EL (cell line): Measurements from ENCODE around the gene INTS2.
"Not testable (repeated sequence)": the region's sequence is repeated elsewhere in the genome, so short reads cannot be mapped to it uniquely, and the experiment has no call there.

ENCODE experiments used
- DNase-seq: peaks from one replicate; pipeline ENCODE4 v3.0.0-alpha.2; 2016

The INTS2 gene

GRCh38 chr17:61885865-61886264 is 41.9 kb downstream of the INTS2 start:
- DNase-seq = peak; percentile 49

DNA sequence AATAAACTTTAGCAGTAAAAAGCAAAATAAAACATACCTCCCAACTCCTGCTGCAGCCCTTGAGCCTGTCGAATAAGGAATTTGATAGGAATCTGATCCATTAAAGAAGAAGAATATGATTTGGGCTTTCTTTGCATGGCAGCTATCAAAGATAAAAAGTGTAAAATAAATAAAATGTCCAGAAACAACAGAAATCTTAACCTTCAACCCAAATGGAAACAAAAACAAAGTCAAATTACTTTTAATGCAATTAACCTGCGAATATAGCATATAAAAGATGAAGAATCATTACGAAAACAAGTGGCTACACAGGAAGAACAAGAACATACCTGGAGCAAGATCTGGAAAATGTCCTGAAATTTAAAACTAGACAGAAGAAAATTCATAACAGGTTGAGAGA is 42.9 kb downstream of the INTS2 start:
- no peak for DNase-seq

GRCh38 chr17:61880589-61881102 is 47.1 kb downstream of the INTS2 start:
- no peak for DNase-seq

DNA sequence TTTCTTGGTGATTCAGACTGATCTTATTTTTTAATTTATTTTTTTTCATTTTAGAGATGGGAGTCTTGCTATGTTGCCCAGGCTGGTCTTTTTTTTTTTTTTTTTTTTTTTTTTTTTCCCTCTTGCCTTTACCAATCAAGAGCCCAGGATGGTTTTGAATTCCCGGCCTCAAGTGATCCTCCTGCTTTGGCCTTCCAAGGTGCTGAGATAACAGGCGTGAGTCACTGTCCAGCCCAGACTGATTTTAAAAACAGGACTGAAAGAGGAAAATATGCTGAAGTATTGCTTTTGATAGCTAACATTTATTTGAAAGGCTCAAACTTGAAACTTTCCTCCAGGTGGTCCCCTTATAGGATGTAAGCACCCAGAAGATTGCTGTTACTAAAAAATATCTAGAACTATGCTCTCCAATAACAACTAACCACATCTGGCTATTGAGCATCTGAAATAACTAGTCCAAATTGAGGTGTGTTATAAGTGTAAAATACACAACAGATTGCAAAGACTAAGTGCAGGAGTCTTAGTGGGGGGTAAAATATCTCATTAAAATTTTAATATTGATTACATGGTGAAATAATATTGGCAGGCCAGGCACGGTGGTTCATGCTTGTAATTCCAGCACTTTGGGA is 48.7 kb downstream of the INTS2 start:
- no peak for DNase-seq

GRCh38 chr17:61878520-61878919 is 49.3 kb downstream of the INTS2 start:
- DNase-seq = no peak

GRCh38 chr17:61877837-61878236 is 49.9 kb downstream of the INTS2 start:
- no peak for DNase-seq

GRCh38 chr17:61875804-61876203 is 52.0 kb downstream of the INTS2 start:
- no peak for DNase-seq

GRCh38 chr17:61875285-61875684 is 52.5 kb downstream of the INTS2 start:
- no peak for DNase-seq

- no peak for DNase-seq
Measured at GRCh38 chr17:61874075-61874474, 53.7 kb downstream of the INTS2 start.

GRCh38 chr17:61872099-61872498 is 55.7 kb downstream of the INTS2 start:
- DNase-seq = no peak

- no peak for DNase-seq
Measured at GRCh38 chr17:61869138-61869537, 58.6 kb downstream of the INTS2 start.

- DNase-seq = no peak
Measured at GRCh38 chr17:61868074-61868473, 59.7 kb downstream of the INTS2 start.

GRCh38 chr17:61867033-61867432 is 60.7 kb downstream of the INTS2 start:
- no peak for DNase-seq

DNA sequence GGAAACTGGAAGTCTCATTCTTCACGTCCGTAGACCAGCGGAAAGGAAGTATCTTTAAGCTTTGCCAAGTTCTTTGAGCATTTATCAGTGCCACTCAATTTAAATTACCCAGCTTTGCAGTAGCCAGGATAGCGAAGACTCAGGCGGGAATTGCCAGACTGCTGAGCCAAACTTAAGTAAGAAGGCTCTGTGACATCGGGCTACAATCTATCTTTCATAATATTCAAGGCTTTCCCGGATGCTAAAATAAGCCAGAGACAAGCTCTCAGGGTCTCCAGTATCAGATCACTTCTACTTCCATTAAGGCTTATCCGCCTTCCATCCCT is 64.0 kb downstream of the INTS2 start:
- DNase-seq = no peak

- peak; percentile 98 for DNase-seq
Measured at GRCh38 chr17:61862975-61863800, 64.6 kb downstream of the INTS2 start, which contains the start of gene BRIP1. Gene BRIP1, minus strand, starts transcription at chr17:61863528. Its CDS starts 1,989 bp downstream, at chr17:61861539.

DNA sequence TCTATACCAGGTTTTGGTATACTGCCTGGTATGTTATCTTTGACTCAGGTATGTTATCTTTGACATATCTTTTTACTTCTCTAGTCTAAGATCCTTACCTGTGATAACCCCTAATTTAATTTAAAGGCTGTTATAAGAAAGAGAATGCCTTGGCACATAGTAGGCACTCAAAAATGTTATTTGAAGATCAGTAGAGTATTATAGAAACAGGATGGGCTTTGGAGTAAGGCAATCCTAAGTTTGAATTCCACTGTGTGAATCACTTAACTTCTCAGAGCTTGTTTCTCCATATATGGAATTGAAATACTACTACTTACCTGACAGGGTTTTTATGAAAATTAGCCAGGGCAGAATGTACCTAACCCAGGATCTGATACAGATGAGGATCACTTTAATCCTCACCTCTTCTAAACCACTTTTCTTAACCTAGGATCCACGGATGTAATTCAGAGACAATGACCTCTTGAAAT is 65.6 kb downstream of the INTS2 start:
- peak; percentile 56 for DNase-seq

GRCh38 chr17:61860397-61860796 is 67.4 kb downstream of the INTS2 start:
- not testable (repeated sequence) for DNase-seq

DNA sequence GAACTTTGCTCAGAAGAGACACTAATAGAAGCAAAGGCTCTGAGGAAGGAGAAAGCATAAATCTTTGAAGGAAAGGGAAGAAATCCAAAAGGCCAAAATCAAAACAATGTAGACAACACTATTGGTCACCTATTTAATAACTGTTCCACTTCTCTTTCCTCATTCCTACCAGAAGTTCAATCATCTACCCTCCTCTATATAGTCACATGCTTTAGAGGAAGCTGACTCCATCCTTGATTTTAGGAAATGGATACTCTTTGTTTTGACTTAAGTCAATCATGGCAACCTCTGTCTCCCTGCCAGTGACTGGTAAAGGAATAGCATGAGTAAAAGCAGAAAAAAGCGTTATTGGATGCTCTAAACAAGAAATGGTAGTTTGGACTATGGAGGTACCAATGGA is 71.7 kb downstream of the INTS2 start:
- DNase-seq = no peak

DNA sequence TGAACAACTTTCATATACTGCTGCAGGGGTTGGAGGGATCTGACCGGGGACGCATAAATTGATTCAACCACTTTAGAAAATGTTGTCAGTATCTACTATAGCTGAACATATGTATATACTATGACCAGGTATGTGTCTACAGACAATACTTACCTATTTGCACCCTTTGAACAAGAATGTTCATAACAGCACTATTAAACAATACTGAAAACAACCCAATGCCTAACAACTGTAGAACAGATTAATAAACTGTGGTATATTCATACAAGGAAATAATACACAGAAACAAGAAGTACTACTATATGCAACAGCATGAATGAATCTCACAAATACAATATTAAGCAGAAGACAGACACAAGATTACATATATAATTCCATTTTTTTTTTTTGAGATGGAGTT is 74.9 kb downstream of the INTS2 start:
- DNase-seq = no peak

DNA sequence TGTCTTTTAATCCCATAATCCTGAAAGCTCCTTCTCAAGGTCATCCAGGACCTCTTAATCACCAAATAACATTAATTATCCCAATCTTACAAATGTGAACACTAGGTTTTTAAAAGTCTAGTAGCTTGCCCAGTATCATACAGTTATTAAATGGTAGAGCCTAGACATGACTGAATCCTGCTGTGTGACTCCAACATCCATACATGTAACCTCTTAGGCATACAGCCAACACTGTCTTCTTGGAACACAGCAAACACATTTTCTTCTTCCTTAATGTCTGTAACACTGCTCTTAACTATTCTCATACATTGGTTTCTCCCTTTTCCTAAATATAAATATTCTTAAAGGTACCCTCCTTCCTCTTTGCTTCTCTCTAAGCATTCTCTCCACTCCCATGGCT is 78.1 kb downstream of the INTS2 start:
- DNase-seq = peak; percentile 9

DNA sequence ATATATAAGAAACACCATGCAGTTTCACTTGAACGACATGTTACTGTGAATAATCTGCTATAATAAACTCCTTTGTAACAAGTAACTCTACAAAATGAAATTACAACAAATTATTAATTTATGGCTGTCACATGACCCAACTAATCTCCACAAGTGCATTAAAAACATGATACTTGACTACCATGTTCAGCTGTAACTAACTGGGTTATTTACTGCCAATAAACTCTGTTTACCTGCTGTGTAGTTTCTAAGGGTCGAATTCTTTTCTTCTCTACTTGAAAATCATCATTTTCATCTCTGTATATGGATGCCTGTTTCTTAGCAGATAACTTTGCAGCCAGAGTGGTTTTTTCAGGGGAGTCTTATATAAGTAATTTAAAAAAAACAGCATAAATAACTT is 78.9 kb downstream of the INTS2 start:
- DNase-seq = no peak

DNA sequence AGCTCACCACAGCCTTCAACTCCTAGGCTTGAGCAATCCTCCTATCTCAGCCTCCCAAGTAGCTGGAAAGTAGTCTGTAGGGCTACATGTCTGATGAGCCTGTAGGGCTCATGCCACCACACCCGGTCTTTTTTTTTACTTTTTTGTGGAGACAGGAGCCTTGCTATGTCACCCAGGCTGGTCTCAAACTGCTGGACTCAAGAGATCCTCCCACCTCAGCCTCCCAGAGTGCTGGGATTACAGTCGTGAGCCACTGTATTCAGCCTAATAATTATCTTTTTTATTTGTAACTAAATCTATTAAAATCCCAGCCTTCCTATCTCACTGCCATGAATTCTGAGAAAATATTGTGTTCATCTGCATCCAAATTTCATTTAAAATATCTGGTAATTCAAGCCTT is 79.5 kb downstream of the INTS2 start:
- no peak for DNase-seq

DNA sequence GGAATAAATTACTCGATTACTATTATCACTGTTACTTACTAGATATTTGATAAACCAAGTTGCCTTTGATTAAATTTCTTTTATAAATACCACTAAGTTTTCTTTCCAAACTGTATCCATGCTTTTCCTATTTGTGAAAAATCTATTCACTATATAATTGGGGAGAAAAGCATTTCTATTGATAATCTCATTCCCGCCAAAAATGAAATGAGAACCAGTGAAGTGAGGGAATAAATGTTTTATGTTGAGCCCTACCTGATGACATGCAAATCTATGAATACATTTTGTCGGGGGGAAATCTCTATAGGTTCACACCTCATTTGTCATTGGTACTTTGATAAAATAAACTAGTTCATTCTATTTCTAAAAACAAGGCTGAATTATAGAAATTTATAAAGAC is 80.1 kb downstream of the INTS2 start:
- DNase-seq = no peak

DNA sequence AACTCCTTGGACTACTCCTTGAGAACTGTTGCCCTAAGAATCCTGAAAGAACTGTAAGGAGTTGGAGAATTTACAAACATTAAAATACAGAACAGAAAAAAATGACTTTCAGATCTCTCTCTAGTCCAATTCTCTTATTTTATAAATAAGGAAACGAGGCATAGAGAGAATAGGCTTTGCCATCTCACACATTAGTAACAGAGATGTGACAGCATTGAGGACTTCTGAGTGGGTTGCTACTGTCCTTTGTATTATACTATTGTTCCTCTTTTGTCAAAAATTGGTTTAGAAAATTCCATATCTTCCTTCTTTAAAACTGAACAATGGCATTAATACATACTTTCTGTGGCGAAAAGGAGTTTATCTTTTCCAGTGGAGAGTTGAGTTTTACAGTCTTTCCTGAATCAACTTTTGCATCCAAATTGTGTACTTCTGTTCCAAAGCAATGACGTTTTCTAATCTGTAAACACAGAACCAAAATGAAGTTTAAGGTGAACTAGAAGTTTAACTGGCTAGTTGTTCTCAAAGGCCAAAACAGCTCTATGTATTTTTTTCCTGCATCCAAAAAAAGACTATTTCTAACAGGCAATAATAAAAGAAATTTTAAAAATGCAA is 80.9 kb downstream of the INTS2 start:
- DNase-seq = no peak
